IMR-90 (cell line): ENCODE measurements around the gene ATP6V1A. TPM values are rescaled to one million over a fixed set of nuclear protein-coding genes. Genes with fewer than 3 reads are reported as not detected.

ENCODE experiments used
- ATAC-seq: fragments of 200-7000 bp; cut with Tn5 transposase; 2 replicates; pipeline ENCODE4 v1.9.1; 2020; ENCODE audit warnings: low read depth, mild to moderate bottlenecking, moderate library complexity
- BruUV-seq: library from RNA; stranded (reverse); fragments of 400-500 nt; replicated peaks from 2 replicates; lab custom pipeline; 2021; lab: Mats Ljungman, UMichigan
- CTCF ChIA-PET: fragments of 300-600 bp; formaldehyde crosslinking; extraction: SDS; loops from one replicate; lab custom pipeline; 2021; ENCODE audit warnings: antibody characterized with exemption; lab: Yijun Ruan, JAX
- POLR2A ChIA-PET: fragments of 300-600 bp; sonication (Branson Sonifier 250); formaldehyde crosslinking; loops from one replicate; lab custom pipeline; 2022; ENCODE audit warnings: antibody characterized with exemption; ENCODE audit not compliant: unreplicated experiment; lab: Charles Lee
- DNase-seq: peaks from one replicate; pipeline ENCODE4 v3.0.0; 2013
- H2AFZ ChIP-seq: replicated peaks from 2 replicates; pipeline ENCODE3; 2013; ENCODE audit warnings: low read length, mild to moderate bottlenecking; ENCODE audit not compliant: poor library complexity
- H2AK5ac ChIP-seq: 2 replicates; pipeline ENCODE4 v1.6.1; 2013; ENCODE audit warnings: low read depth, low read length, inconsistent platforms
- H2AK9ac ChIP-seq: replicated peaks from 2 replicates; pipeline ENCODE3; 2013; ENCODE audit warnings: mild to moderate bottlenecking, low read depth, low read length, moderate library complexity; ENCODE audit not compliant: poor library complexity
- H2BK120ac ChIP-seq: 2 replicates; pipeline ENCODE4 v1.6.1; 2013; ENCODE audit warnings: low read depth, low read length, inconsistent platforms
- H2BK15ac ChIP-seq: 3 replicates; pipeline ENCODE4 v1.6.1; 2013; ENCODE audit warnings: low read depth, low read length, inconsistent platforms
- H2BK20ac ChIP-seq: 2 replicates; pipeline ENCODE4 v1.6.1; 2013; ENCODE audit warnings: low read depth, mild to moderate bottlenecking, inconsistent platforms, low read length, moderate library complexity
- H2BK5ac ChIP-seq: 2 replicates; pipeline ENCODE4 v1.6.1; 2013; ENCODE audit warnings: mild to moderate bottlenecking, low read depth, low read length, inconsistent platforms; ENCODE audit not compliant: poor library complexity, severe bottlenecking
- H3K14ac ChIP-seq: replicated peaks from 2 replicates; pipeline ENCODE4 v1.6.1; 2013; ENCODE audit warnings: low read depth, low read length, inconsistent platforms
- H3K18ac ChIP-seq: 2 replicates; pipeline ENCODE4 v1.6.1; 2013; ENCODE audit warnings: low read depth, low read length, control low read depth
- H3K23ac ChIP-seq: 2 replicates; pipeline ENCODE4 v1.6.1; 2013; ENCODE audit warnings: low read depth, low read length, inconsistent platforms
- H3K27ac ChIP-seq: 2 replicates; pipeline ENCODE4 v1.5.1; 2013; ENCODE audit warnings: mild to moderate bottlenecking, control low read depth, low read length; ENCODE audit not compliant: insufficient read depth
- H3K27me3 ChIP-seq: 2 replicates; pipeline ENCODE4 v1.6.1; 2013; ENCODE audit warnings: low read length; ENCODE audit not compliant: control insufficient read depth, insufficient read depth
- H3K36me3 ChIP-seq: 2 replicates; pipeline ENCODE4 v1.6.1; 2013; ENCODE audit warnings: low read length, mixed read lengths; ENCODE audit not compliant: control insufficient read depth, insufficient read depth
- H3K4ac ChIP-seq: 2 replicates; pipeline ENCODE4 v1.6.1; 2013; ENCODE audit warnings: low read depth, low read length, inconsistent platforms
- H3K4me1 ChIP-seq: 2 replicates; pipeline ENCODE4 v1.6.1; 2013; ENCODE audit warnings: low read length, mixed read lengths; ENCODE audit not compliant: control insufficient read depth, insufficient read depth
- H3K4me2 ChIP-seq: 2 replicates; pipeline ENCODE4 v1.6.1; 2013; ENCODE audit warnings: low read depth, mild to moderate bottlenecking, control low read depth, low read length, moderate library complexity
- H3K4me3 ChIP-seq: 2 replicates; pipeline ENCODE4 v1.5.1; 2013; ENCODE audit warnings: low read depth, mild to moderate bottlenecking, control low read depth, low read length, moderate library complexity; ENCODE audit not compliant: insufficient read depth
- H3K56ac ChIP-seq: 2 replicates; pipeline ENCODE4 v1.6.1; 2013; ENCODE audit warnings: low read length, inconsistent platforms; ENCODE audit not compliant: insufficient read depth; ENCODE audit errors: extremely low read depth
- H3K79me1 ChIP-seq, 2 experiments: 2 replicates each; pipeline ENCODE4 v1.6.1; 2013; ENCODE audit warnings: low read length in 2 of 2, inconsistent platforms in 1 of 2, low read depth in 1 of 2
- H3K9ac ChIP-seq: 2 replicates; pipeline ENCODE4 v1.6.1; 2013; ENCODE audit warnings: low read depth, low read length, control low read depth
- H3K9me1 ChIP-seq: 2 replicates; pipeline ENCODE4 v1.6.1; 2013; ENCODE audit warnings: low read length, inconsistent platforms; ENCODE audit not compliant: insufficient read depth
- H3K9me3 ChIP-seq: 2 replicates; pipeline ENCODE4 v1.6.1; 2013; ENCODE audit warnings: low read length; ENCODE audit not compliant: control insufficient read depth, insufficient read depth
- H4K20me1 ChIP-seq: 2 replicates; pipeline ENCODE4 v1.6.1; 2013; ENCODE audit warnings: low read length, inconsistent platforms; ENCODE audit not compliant: insufficient read depth
- H4K5ac ChIP-seq: 2 replicates; pipeline ENCODE4 v1.6.1; 2013; ENCODE audit warnings: mild to moderate bottlenecking, low read depth, low read length, control low read depth
- H4K8ac ChIP-seq, 2 experiments: 2 replicates each; pipeline ENCODE4 v1.6.1; 2013; ENCODE audit warnings: low read depth in 2 of 2, low read length in 2 of 2, control low read depth in 1 of 2, inconsistent platforms in 1 of 2
- H4K91ac ChIP-seq: 2 replicates; pipeline ENCODE4 v1.6.1; 2013; ENCODE audit warnings: low read depth, low read length, inconsistent platforms; ENCODE audit not compliant: insufficient read depth
- BHLHE40 ChIP-seq: fragments of 150-350 bp; IDR thresholded peaks from 2 replicates; pipeline ENCODE4 v1.6.1; 2016; ENCODE audit warnings: mild to moderate bottlenecking, low read depth, low read length
- CEBPB ChIP-seq: IDR thresholded peaks from 2 replicates; pipeline ENCODE4 v1.6.1; 2012; ENCODE audit warnings: low read depth, low read length, improper control_type of control experiment
- CHD1 ChIP-seq: IDR thresholded peaks from 2 replicates; pipeline ENCODE4 v1.6.1; 2012; ENCODE audit warnings: low read depth, low read length, improper control_type of control experiment
- CTCF ChIP-seq: conservative IDR thresholded peaks from 2 replicates; pipeline ENCODE4 v1.5.1; 2012; ENCODE audit warnings: mild to moderate bottlenecking, low read depth, low read length, improper control_type of control experiment
- FOS ChIP-seq: fragments of 150-350 bp; IDR thresholded peaks from 2 replicates; pipeline ENCODE4 v1.6.1; 2016; ENCODE audit warnings: low read depth, low read length
- MAFK ChIP-seq: IDR thresholded peaks from 2 replicates; pipeline ENCODE4 v1.6.1; 2012; ENCODE audit warnings: low read depth, low read length, improper control_type of control experiment
- NFE2L2 ChIP-seq: fragments of 150-350 bp; IDR thresholded peaks from 2 replicates; pipeline ENCODE4 v1.6.1; 2016; ENCODE audit warnings: low read depth, mild to moderate bottlenecking, low read length
- POLR2A ChIP-seq: IDR thresholded peaks from 2 replicates; pipeline ENCODE4 v1.6.1; 2012; ENCODE audit warnings: mild to moderate bottlenecking, low read depth, low read length
- RAD21 ChIP-seq: IDR thresholded peaks from 2 replicates; pipeline ENCODE4 v1.6.1; 2012; ENCODE audit warnings: low read length, improper control_type of control experiment
- RFX5 ChIP-seq: IDR thresholded peaks from 2 replicates; pipeline ENCODE4 v1.8.0; 2012; ENCODE audit warnings: low read depth, mild to moderate bottlenecking, low read length, moderate library complexity
- SMC3 ChIP-seq: fragments of 150-350 bp; IDR thresholded peaks from 2 replicates; pipeline ENCODE4 v1.6.1; 2016; ENCODE audit warnings: low read depth, mild to moderate bottlenecking, antibody characterized with exemption, low read length, moderate library complexity
- USF2 ChIP-seq: fragments of 150-350 bp; IDR thresholded peaks from 2 replicates; pipeline ENCODE4 v1.6.1; 2017; ENCODE audit warnings: mild to moderate bottlenecking, antibody characterized with exemption, low read length, low read depth
- WGBS, 2 experiments: methylation state at CpG; one replicate each; pipeline versions ENCODE4 v1.1.5 to v1.1.7; 2013; ENCODE audit warnings: missing lambda C conversion rate in 2 of 2; ENCODE audit not compliant: insufficient read length in 1 of 2; ENCODE audit errors: extremely low coverage in 2 of 2; 5-methylcytosine and 5-hydroxymethylcytosine counted together
- dilution Hi-C: fragments of 300-500 bp; cut with HindIII; formaldehyde crosslinking; loops from one replicate; pipeline ENCODE4 v1.14.3; 2018; ENCODE audit warnings: low sequenced_read_pairs; ENCODE audit not compliant: unreplicated experiment
- in situ Hi-C: fragments of 300-500 bp; cut with MboI; formaldehyde crosslinking; loops from 3 replicates; pipeline ENCODE4 v1.14.3; 2019; ENCODE audit warnings: low sequenced_read_pairs, inconsistent platforms, mixed read lengths
- intact Hi-C: fragments of 100-400 bp; cut with micrococcal nuclease; formaldehyde crosslinking; loops from 2 replicates; pipeline ENCODE4 v1.10.0; 2022
- polyA plus RNA-seq, 3 experiments: library from polyadenylated mRNA; depleted of rRNA; stranded (reverse); fragments of >200 nt; gene quantifications; 2 replicates each; pipeline ENCODE4 v1.2.3, GENCODE V29; 2012; ENCODE audit warnings: low replicate concordance in 1 of 3
- total RNA-seq: library from RNA; depleted of rRNA; stranded (reverse); fragments of >200 nt; gene quantifications from 2 replicates; pipeline ENCODE4 v1.2.3, GENCODE V29; 2012
- TF ChIP-seq, protein P1 (sequence below): fragments of 150-350 bp; IDR thresholded peaks from 2 replicates; pipeline ENCODE4 v1.6.1; 2016; ENCODE audit warnings: low read depth, mild to moderate bottlenecking, low read length, moderate library complexity, borderline replicate concordance

The ATP6V1A gene
- total and polyA plus RNA-seq, 2 of the 4 experiments (the other 2 are of a cell fraction): 15.1 to 98.0 TPM

GRCh38 chr3:113744941-113745755, 1.7 kb upstream of the ATP6V1A start:
- CTCF ChIA-PET: interaction anchor here (0.5 to 1.8 kb wide), 14 partner anchors 9 to 679 kb away, joined by 3 to 7 read pairs (median 4); no protein-coding TSS in a partner anchor
- Histone ChIP-seq H3K79me1 (peaks cover 3 to 55% of the 10 kb centered on the region in 2 experiments; a peak in 3 of 4 replicates), H3K9me3 (no peaks in the 10 kb centered on the region), H3K9ac (peak overlapping the region; percentile 88), H3K4me1 (peaks cover 6% of the 10 kb centered on the region; the same call in 1 of the 2 replicates), H3K14ac (peak overlapping the region; percentile 76), H2BK5ac (peak overlapping the region; percentile 80), H3K9me1 (peaks cover 10% of the 10 kb centered on the region; the same call in 1 of the 2 replicates), H4K8ac (peak overlapping the region; percentile 65 to 96; a peak in 3 of 4 replicates), H3K27me3 (no peaks in the 10 kb centered on the region), H3K4me3 (peak overlapping the region; percentile 82), H4K20me1 (peaks cover 49% of the 10 kb centered on the region), H2BK20ac (peak overlapping the region; percentile 0; the same call in 1 of the 2 replicates), H2BK120ac (peak overlapping the region; percentile 40), H2AK9ac (peak overlapping the region; percentile 96), H3K4ac (peak overlapping the region; percentile 76), H3K27ac (peak overlapping the region; percentile 85), H2AFZ (peak overlapping the region; percentile 98), H2AK5ac (peak overlapping the region; percentile 84), H3K36me3 (no peaks in the 10 kb centered on the region), H2BK15ac (no peak overlapping the region; the same call in 2 of the 3 replicates), H4K5ac (peak overlapping the region; percentile 46), H3K23ac (peak overlapping the region; percentile 55; the same call in 1 of the 2 replicates), H3K56ac (peak overlapping the region; percentile 90), H4K91ac (peak overlapping the region; percentile 29), H3K18ac (peak overlapping the region; percentile 21), H3K4me2 (peak overlapping the region; percentile 80)
- WGBS, 2 experiments: 0% methylated on average over 4 of the region's 35 CpGs; no CpG with 5 or more reads in 1 of the 2 experiments
- POLR2A ChIA-PET: interaction anchor here (0.6 to 2.0 kb wide), 2 partner anchors 29 to 161 kb away, joined by 3 to 8 read pairs; no protein-coding TSS in a partner anchor
- dilution Hi-C loops: no loop called here
- DNase-seq: peak; percentile 90
- no TSS peak for BruUV-seq
- in situ Hi-C loops: no loop called here
- intact Hi-C loops: loop anchor here (1.0 to 10.0 kb wide), 6 partner anchors 38 to 690 kb away; partner anchors contain the start of genes CCDC191, GRAMD1C and QTRT2
- ATAC-seq: peak; percentile 59
- TF ChIP-seq BHLHE40: no peak
- TF ChIP-seq CTCF: peak; percentile 80
- TF ChIP-seq, protein P1, sequence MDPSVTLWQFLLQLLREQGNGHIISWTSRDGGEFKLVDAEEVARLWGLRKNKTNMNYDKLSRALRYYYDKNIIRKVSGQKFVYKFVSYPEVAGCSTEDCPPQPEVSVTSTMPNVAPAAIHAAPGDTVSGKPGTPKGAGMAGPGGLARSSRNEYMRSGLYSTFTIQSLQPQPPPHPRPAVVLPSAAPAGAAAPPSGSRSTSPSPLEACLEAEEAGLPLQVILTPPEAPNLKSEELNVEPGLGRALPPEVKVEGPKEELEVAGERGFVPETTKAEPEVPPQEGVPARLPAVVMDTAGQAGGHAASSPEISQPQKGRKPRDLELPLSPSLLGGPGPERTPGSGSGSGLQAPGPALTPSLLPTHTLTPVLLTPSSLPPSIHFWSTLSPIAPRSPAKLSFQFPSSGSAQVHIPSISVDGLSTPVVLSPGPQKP: no peak
- peak; percentile 74 for TF ChIP-seq RAD21
- peak; percentile 28; the same call in 1 of the 2 replicates for TF ChIP-seq FOS
- no peak; the same call in 1 of the 2 replicates for TF ChIP-seq CEBPB
- peak; percentile 42 for TF ChIP-seq POLR2A
- no peak for TF ChIP-seq USF2
- no peak for TF ChIP-seq NFE2L2
- TF ChIP-seq RFX5: no peak
- TF ChIP-seq MAFK: no peak
- peak; percentile 81; the same call in 1 of the 2 replicates for TF ChIP-seq CHD1
- peak; percentile 33 for TF ChIP-seq SMC3
